ENCODE data around the gene TAP2.

Gene TAP2

DNA sequence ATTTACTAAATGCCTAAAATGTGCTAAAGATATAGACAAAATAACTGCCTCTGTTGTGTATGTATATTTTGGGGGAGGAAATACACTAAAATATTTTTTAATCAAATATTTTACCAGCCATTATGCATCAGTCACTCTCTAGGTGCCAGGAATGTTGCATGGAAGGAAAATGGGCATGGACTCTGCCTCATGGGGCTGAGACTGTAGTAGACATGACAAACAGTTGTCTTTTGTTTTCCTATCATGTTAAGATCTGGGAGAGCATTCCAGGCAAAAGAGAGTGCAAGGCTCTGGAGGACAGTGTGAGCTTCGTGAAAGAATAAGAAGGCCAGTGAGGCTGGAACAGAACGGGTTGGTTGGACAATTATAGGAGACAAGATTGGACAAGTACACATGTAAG, 48.2 kb downstream of the TAP2 start:
- DNase-seq (ENCODE audit: low spot score): no peak
